GM06990 (cell line): Measurements from ENCODE around the gene RERE.
A peak's percentile ranks its signal among the peaks of the same experiment; 100 is the strongest.
"Not testable (repeated sequence)": the region's sequence is repeated elsewhere in the genome, so short reads cannot be mapped to it uniquely, and the experiment has no call there.

ENCODE experiments used
- DNase-seq: peaks from one replicate; pipeline ENCODE4 v3.0.0-alpha.2; 2011; ENCODE audit not compliant: insufficient read length; ENCODE audit errors: extremely low read depth
- H3K27me3 ChIP-seq: replicated peaks from 2 replicates; pipeline ENCODE4 v1.6.0; 2011; ENCODE audit warnings: low read length; ENCODE audit not compliant: control insufficient read depth, insufficient read depth
- H3K36me3 ChIP-seq: 2 replicates; pipeline ENCODE4 v1.5.1; 2011; ENCODE audit warnings: low read length; ENCODE audit not compliant: control insufficient read depth, insufficient read depth
- H3K4me3 ChIP-seq: replicated peaks from 2 replicates; pipeline ENCODE4 v1.5.1; 2011; ENCODE audit warnings: low read depth, mild to moderate bottlenecking, control low read depth, low read length
- TF ChIP-seq, protein P1 (sequence below): IDR thresholded peaks from 2 replicates; pipeline ENCODE4 v1.5.1; 2011; ENCODE audit warnings: low read length, control low read depth, mild to moderate bottlenecking, inconsistent platforms; ENCODE audit not compliant: insufficient read depth, poor library complexity, severe bottlenecking

RERE gene

DNA sequence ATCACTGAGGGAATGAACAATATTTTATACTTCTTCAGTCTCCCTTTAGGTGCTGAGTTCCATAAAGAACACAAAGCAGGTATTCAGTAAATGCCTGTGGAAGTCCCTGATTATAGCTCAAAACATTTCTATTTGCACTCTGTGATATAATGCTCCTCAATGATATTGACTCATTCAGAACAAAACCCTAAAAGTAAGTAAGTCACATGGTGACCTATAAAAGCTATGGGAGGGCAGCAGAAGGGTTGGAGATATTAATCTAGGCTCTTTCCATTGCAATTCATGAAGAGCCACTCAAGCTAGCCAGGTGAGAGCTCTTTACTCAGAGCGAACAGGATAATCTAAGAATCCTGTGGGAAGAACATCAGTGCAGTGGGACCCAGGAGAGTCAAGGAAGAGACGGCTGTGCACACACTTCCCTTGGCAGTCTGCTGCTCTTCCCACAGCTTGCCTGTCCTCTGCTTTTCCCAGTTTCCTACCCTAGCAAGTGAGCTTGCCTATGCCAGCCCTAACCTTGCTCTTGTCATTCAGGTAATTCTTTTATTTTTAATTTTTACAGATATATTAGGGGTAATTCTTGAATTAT lies 197.4 kb downstream of the RERE start:
- H3K36me3 ChIP-seq, DNase-seq, H3K4me3 ChIP-seq, H3K27me3 ChIP-seq: not testable (repeated sequence)

DNA sequence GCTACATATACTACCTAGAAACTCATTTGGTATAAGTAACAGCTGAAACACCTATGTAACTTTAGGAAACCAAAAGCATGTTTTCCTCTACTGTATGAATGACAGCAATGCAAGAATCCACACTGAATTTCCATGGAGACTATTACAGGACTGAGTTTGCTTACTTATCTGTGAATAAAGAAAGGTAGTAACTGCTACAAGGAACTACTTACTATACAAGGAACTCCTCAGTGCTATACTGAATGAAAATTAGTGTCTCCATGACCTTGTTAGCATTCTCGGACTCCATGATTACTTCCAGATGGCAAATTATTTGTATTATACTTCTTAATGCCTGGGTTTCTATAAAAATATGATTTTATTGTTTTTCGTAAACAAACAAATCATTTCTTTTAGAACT lies 198.0 kb downstream of the RERE start:
- not testable (repeated sequence) for H3K4me3 ChIP-seq, H3K27me3 ChIP-seq, H3K36me3 ChIP-seq, DNase-seq

DNA sequence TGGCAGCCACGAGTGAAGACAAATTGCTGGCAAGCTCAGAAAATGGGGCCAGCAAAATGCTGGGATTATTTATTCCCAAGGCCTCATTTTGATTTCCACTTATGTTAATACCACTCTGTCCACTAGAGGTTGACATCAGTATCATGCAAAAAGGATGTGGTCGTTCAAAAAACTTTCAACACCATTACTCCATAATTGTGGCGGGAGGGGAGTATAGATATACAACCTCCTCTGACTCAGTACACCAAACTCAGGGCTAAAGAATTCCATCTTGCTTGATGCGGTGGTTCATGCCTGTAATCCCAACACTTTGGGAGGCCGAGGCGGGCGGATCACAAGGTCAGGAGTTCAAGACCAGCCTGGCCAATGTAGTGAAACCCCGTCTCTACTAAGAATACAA lies 200.6 kb downstream of the RERE start:
- DNase-seq, H3K36me3 ChIP-seq, H3K27me3 ChIP-seq, H3K4me3 ChIP-seq: not testable (repeated sequence)

DNA sequence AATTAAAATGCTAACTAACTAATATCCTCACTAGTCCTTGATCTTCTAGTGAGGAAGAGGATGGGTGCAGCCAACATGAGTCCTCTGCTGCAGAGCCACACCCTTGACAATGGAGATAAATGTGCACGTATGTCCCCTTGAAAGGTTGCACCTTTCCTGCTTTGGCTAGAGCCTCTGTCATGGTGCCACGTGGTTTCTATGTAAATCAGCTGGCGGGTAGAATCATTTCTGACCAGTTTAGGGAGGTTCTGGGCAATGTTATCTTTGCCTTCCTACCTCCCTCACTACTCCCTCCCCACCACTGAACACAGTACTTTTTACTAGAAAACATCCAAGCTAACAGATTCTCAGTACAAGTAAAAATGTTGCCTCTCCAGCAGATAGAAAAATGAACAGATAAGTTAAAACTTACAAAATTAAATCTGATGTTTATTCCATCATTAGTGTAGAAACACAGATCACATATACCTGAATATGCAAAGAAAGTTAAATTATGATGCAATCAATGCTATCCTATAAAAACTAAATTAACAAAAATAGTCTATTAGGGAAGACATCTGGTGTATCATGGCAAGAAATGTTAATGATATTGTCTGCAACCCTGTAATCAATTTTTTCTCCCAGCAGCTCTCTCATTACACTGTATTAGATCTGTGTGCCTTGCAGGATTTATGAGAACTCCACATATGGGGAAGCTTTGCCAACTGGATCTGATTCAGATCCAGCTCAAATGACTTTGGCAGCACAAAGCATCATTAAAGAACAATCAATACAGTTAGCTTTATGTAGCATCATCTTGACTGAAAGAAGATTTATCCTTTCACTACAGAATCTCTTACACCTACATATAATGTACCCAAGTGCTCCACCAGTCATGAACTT lies 205.6 kb downstream of the RERE start:
- not testable (repeated sequence) for DNase-seq, H3K36me3 ChIP-seq, H3K4me3 ChIP-seq, H3K27me3 ChIP-seq

DNA sequence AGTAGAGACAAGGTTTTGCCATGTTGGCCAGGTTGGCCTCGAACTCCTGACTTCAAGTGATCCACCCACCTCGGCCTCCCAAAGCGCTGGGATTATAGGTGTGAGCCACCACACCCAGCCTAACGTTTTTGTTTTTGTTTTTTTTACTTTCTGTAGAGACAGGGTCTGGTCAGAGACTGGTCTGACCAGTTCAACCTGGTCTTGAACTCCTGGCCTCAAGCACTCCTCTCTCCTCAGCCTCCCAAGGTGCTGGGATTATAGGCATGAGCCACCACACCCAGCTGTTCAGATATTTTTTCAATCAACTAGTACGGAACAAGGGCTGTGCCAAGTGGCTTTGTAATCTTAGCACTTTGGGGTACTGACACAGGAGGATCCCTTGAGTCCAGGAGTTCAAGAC lies 209.5 kb downstream of the RERE start:
- no peak for DNase-seq
- H3K36me3 ChIP-seq = no peaks in the 10 kb centered on the region
- TF ChIP-seq, protein P1, sequence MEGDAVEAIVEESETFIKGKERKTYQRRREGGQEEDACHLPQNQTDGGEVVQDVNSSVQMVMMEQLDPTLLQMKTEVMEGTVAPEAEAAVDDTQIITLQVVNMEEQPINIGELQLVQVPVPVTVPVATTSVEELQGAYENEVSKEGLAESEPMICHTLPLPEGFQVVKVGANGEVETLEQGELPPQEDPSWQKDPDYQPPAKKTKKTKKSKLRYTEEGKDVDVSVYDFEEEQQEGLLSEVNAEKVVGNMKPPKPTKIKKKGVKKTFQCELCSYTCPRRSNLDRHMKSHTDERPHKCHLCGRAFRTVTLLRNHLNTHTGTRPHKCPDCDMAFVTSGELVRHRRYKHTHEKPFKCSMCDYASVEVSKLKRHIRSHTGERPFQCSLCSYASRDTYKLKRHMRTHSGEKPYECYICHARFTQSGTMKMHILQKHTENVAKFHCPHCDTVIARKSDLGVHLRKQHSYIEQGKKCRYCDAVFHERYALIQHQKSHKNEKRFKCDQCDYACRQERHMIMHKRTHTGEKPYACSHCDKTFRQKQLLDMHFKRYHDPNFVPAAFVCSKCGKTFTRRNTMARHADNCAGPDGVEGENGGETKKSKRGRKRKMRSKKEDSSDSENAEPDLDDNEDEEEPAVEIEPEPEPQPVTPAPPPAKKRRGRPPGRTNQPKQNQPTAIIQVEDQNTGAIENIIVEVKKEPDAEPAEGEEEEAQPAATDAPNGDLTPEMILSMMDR = no peak
- no peak overlapping the region for H3K4me3 ChIP-seq
- H3K27me3 ChIP-seq = no peaks in the 10 kb centered on the region

DNA sequence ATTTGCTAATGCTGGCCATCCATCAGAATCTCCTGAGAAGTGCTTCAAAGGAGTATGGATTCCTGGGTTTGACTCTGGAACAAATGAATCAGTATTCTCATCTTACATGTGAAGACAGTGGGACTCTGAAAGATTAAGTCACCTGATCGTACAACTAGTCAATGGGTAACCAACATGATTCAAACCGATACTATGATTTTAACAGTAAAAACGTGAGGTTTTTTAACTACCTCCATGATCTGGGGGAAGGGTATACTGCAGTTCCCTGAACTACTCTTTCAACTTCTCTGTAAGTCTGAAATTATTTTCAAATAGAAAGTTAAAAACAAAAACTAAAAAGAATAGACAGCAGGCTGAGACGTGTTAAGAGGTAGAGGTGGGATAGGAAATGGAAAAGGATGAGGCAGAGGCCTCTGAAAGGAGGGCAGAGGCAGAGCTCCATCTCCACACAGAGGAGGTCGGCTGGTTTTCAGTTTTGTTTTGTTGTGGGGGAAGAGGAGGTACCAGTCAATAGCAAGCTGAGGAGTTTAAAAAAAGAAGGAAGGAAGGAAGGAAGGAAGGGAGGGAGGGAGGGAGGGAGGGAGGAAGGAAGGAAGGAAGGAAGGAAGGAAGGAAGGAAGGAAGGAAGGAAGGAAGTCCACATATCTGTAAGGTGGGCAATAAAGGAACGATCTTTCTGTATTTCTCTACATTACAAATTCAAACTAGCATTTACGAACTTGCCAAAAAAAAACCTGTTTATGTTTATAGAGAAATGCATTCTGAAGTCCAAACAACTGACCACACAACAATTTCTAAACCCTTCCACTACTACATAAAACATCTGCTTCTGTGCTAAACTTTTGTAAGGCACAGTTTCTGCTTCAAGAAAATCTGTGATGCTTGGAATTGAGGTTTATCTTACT lies 213.1 kb downstream of the RERE start:
- Histone ChIP-seq H3K27me3 (no peaks in the 10 kb centered on the region), H3K4me3 (peak overlapping the region; percentile 51), H3K36me3 (no peaks in the 10 kb centered on the region)
- peak; percentile 51 for DNase-seq
- TF ChIP-seq, protein P1 = no peak

DNA sequence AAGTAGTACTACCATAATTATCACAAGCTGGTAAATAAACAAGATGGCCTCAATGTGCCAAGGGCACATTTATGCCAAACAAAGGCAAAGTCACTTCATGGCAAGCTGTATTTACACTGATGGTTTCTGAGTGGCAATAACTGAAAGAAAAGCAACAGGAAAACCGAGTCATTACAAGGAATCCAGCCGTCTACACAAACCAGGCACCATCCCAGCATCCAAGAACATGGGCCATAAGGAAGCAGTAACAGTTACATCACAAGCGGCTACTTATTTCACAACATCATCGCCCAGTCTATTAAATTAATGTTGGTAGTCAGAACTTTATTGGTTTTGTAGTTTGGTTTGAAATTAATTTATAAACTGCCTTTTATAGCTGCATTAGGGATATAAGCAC lies 214.2 kb downstream of the RERE start:
- DNase-seq = no peak
- Histone ChIP-seq H3K36me3 (no peaks in the 10 kb centered on the region; the same call in 1 of the 2 replicates), H3K27me3 (no peaks in the 10 kb centered on the region), H3K4me3 (no peak overlapping the region)
- TF ChIP-seq, protein P1 = no peak
